SK-N-SH treated with all-trans-retinoic acid at 6 μM for 48 hours (cell line): ENCODE results near the gene F8.

Source experiments
- ATAC-seq: fragments of 200-7000 bp; cut with Tn5 transposase; 3 replicates; pipeline ENCODE4 v1.9.1; 2020; ENCODE audit warnings: mild to moderate bottlenecking, moderate library complexity
- ARNTL ChIP-seq: fragments of 450-650 bp; formaldehyde crosslinking; IDR thresholded peaks from 2 replicates; pipeline ENCODE4 v1.5.0; 2020; ENCODE audit warnings: low read depth, mild to moderate bottlenecking, moderate library complexity, borderline replicate concordance
- BACH2 ChIP-seq: fragments of 250-450 bp; sonication (Bioruptor Pico); IDR thresholded peaks from 2 replicates; pipeline ENCODE4 v1.9.0; 2021; ENCODE audit warnings: mild to moderate bottlenecking, borderline replicate concordance
- ESRRG ChIP-seq: fragments of 250-450 bp; sonication (Bioruptor Pico); IDR thresholded peaks from 2 replicates; pipeline ENCODE4 v1.6.1; 2021; ENCODE audit warnings: mild to moderate bottlenecking
- GLIS3 ChIP-seq: fragments of 250-450 bp; sonication (Bioruptor Pico); IDR thresholded peaks from 2 replicates; pipeline ENCODE4 v1.5.0; 2020; ENCODE audit warnings: mild to moderate bottlenecking, moderate library complexity
- ISL1 ChIP-seq: fragments of 250-450 bp; sonication (Bioruptor Pico); IDR thresholded peaks from 2 replicates; pipeline ENCODE4 v2.1.2; 2022; ENCODE audit warnings: mild to moderate bottlenecking, moderate library complexity
- OSR1 ChIP-seq: fragments of 250-450 bp; sonication (Bioruptor Pico); IDR thresholded peaks from 2 replicates; pipeline ENCODE4 v1.8.0; 2022; ENCODE audit warnings: moderate library complexity, mild to moderate bottlenecking, inconsistent platforms
- POU6F1 ChIP-seq: fragments of 250-450 bp; sonication (Bioruptor Pico); IDR thresholded peaks from 2 replicates; pipeline ENCODE4 v1.8.0; 2021; ENCODE audit warnings: low read depth, mild to moderate bottlenecking, moderate library complexity, borderline replicate concordance
- PPARA ChIP-seq: fragments of 250-450 bp; sonication (Bioruptor Pico); IDR thresholded peaks from 2 replicates; pipeline ENCODE4 v1.5.0; 2020; ENCODE audit warnings: mild to moderate bottlenecking, borderline replicate concordance
- RARB ChIP-seq: fragments of 250-450 bp; sonication (Bioruptor Pico); IDR thresholded peaks from 2 replicates; pipeline ENCODE4 v1.8.0; 2021; ENCODE audit warnings: mild to moderate bottlenecking, moderate library complexity
- SNAI2 ChIP-seq: fragments of 250-450 bp; sonication (Bioruptor Pico); IDR thresholded peaks from 2 replicates; pipeline ENCODE4 v1.5.0; 2020; ENCODE audit warnings: mild to moderate bottlenecking, moderate library complexity
- TCF4 ChIP-seq: fragments of 250-450 bp; sonication (Bioruptor Pico); IDR thresholded peaks from 2 replicates; pipeline ENCODE4 v1.8.0; 2021; ENCODE audit warnings: mild to moderate bottlenecking, moderate library complexity, borderline replicate concordance
- TOX ChIP-seq: fragments of 250-450 bp; sonication (Bioruptor Pico); IDR thresholded peaks from 2 replicates; pipeline ENCODE4 v1.8.0; 2021; ENCODE audit warnings: mild to moderate bottlenecking, moderate library complexity, borderline replicate concordance
- TSHZ2 ChIP-seq: fragments of 250-450 bp; sonication (Bioruptor Pico); IDR thresholded peaks from 2 replicates; pipeline ENCODE4 v1.5.0; 2020; ENCODE audit warnings: mild to moderate bottlenecking, moderate library complexity
- ZC3H10 ChIP-seq: fragments of 250-450 bp; sonication (Bioruptor Pico); IDR thresholded peaks from 2 replicates; pipeline ENCODE4 v1.5.1; 2021; ENCODE audit warnings: mild to moderate bottlenecking, moderate library complexity
- ZFP3 ChIP-seq: fragments of 250-450 bp; sonication (Bioruptor Pico); IDR thresholded peaks from 2 replicates; pipeline ENCODE4 v1.5.0; 2020; ENCODE audit warnings: mild to moderate bottlenecking, moderate library complexity
- ZFP30 ChIP-seq: fragments of 450-650 bp; formaldehyde crosslinking; IDR thresholded peaks from 2 replicates; pipeline ENCODE4 v1.5.0; 2022; ENCODE audit warnings: mild to moderate bottlenecking, moderate library complexity
- ZNF565 ChIP-seq: fragments of 450-650 bp; formaldehyde crosslinking; conservative IDR thresholded peaks from 2 replicates; pipeline ENCODE4 v1.5.0; 2020; ENCODE audit warnings: low read depth, mild to moderate bottlenecking, moderate library complexity
- ZNF70 ChIP-seq: fragments of 450-650 bp; formaldehyde crosslinking; IDR thresholded peaks from 2 replicates; pipeline ENCODE4 v1.5.0; 2020; ENCODE audit warnings: mild to moderate bottlenecking, moderate library complexity
- ZNF8 ChIP-seq: fragments of 450-650 bp; formaldehyde crosslinking; IDR thresholded peaks from 2 replicates; pipeline ENCODE4 v1.5.0; 2020; ENCODE audit warnings: mild to moderate bottlenecking, moderate library complexity
- TF ChIP-seq, protein P1 (sequence below): fragments of 250-450 bp; sonication (Bioruptor Pico); IDR thresholded peaks from 2 replicates; pipeline ENCODE4 v1.8.0; 2020; ENCODE audit warnings: mild to moderate bottlenecking, moderate library complexity, borderline replicate concordance

Gene F8

DNA sequence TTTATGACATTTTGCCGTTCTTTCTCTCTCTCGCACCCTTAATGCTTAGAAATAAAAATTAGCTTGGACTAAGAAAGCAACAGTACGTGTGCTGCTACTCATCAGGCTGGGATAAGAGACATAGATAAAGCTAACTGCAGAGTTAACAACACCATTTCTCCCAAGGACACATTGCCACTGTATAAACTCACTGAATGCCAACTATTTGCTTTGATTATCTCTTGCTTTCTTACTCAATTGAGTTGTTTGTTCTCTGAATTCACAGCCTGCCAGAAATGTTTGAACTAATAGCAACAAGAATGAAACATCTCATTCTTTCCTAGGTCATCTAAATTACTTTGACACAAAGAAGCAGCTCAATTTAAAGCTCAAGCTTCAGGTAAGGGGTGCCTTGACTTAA, 34.6 kb downstream of the F8 start (continued):
- TF ChIP-seq TSHZ2 (CRISPR knock-in tag) (no peak), TOX (no peak)

DNA sequence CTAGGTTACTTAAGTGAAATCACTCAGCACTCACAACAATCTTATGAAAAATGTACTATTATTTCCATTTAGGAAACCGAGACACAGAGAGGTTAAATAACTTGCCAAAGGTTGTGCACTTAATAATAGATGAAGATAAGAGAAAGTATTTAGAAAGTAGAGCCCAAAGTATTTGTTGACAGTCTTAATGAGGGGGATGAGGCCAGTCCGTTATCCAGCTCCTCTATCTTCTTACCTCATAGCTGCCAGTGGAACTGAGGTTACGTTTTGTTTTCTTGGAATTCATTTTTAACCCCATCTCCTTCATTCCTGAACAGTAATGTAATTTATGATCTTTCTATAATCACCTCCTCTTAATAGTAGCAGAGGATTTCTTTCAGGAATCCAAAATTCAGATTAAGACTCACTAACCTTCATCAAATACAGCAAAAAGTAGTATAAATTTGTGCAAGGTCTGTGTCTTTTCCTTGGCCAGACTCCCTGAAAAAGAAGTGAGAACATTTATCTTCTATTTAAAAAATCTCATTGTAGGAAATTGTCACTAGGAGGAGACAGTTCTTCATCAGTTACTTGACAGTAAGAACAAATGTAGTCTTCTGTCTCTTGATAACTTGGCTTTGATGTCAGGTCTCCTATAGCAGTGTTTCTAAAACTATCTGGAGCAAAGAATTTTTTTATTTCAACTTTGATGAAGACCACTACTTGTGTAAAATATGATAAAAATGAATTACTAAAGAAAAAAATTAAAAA, 35.5 kb downstream of the F8 start:
- no peak for TF ChIP-seq RARB (CRISPR knock-in tag)
- TF ChIP-seq PPARA (CRISPR knock-in tag), result no peak
- no peak for TF ChIP-seq GLIS3 (CRISPR knock-in tag)
- no peak for TF ChIP-seq TSHZ2 (CRISPR knock-in tag)
- TF ChIP-seq POU6F1 (CRISPR knock-in tag), result no peak
- TF ChIP-seq OSR1 (CRISPR knock-in tag), result no peak
- no peak for TF ChIP-seq TCF4
- TF ChIP-seq ISL1 (CRISPR knock-in tag), result no peak
- TF ChIP-seq ZFP30 (CRISPR knock-in tag), result no peak
- TF ChIP-seq TOX, result no peak
- TF ChIP-seq SNAI2, result no peak
- TF ChIP-seq ZC3H10 (CRISPR knock-in tag), result no peak
- no peak for TF ChIP-seq ZNF70 (CRISPR knock-in tag)
- no peak for ATAC-seq

DNA sequence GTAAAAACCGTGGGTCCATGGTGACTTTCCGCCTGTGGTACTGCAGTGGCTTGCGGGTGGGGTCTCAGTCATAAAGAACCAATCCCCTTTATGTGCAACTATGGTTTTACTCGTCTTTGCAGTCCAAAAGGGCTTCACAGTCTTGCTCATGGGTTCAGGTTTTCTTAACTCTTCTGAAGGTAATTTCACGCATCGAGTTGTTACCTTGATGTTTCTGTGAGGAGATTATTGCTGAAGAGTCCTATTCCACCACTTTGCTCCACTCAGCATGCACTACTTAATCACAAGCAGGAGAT, 41.5 kb downstream of the F8 start:
- TF ChIP-seq, protein P1, sequence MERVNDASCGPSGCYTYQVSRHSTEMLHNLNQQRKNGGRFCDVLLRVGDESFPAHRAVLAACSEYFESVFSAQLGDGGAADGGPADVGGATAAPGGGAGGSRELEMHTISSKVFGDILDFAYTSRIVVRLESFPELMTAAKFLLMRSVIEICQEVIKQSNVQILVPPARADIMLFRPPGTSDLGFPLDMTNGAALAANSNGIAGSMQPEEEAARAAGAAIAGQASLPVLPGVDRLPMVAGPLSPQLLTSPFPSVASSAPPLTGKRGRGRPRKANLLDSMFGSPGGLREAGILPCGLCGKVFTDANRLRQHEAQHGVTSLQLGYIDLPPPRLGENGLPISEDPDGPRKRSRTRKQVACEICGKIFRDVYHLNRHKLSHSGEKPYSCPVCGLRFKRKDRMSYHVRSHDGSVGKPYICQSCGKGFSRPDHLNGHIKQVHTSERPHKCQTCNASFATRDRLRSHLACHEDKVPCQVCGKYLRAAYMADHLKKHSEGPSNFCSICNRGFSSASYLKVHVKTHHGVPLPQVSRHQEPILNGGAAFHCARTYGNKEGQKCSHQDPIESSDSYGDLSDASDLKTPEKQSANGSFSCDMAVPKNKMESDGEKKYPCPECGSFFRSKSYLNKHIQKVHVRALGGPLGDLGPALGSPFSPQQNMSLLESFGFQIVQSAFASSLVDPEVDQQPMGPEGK (CRISPR knock-in tag), result no peak
- TF ChIP-seq SNAI2 (no peak), RARB (CRISPR knock-in tag) (no peak), ZNF8 (CRISPR knock-in tag) (no peak), ARNTL (CRISPR knock-in tag) (no peak), ZC3H10 (CRISPR knock-in tag) (no peak), ESRRG (CRISPR knock-in tag) (no peak), ZNF565 (no peak), ZFP3 (CRISPR knock-in tag) (no peak), BACH2 (no peak), POU6F1 (CRISPR knock-in tag) (no peak)
- peak; percentile 59 for ATAC-seq
